GM10248 (cell line): ENCODE results near the gene ZNF438.
"Not testable (repeated sequence)": the region's sequence is repeated elsewhere in the genome, so short reads cannot be mapped to it uniquely, and the experiment has no call there.

Experiments
- CTCF ChIA-PET: fragments of 300-600 bp; sonication (Branson Sonifier 250); formaldehyde crosslinking; extraction: SDS; loops from one replicate; lab custom pipeline; 2021; ENCODE audit warnings: antibody characterized with exemption; lab: Yijun Ruan, JAX
- POLR2A ChIA-PET: fragments of 350-650 bp; sonication (Branson Sonifier 250); formaldehyde crosslinking; extraction: SDS; loops from one replicate; lab custom pipeline; 2020; ENCODE audit warnings: antibody characterized with exemption; lab: Yijun Ruan, JAX
- DNase-seq: peaks from one replicate; pipeline ENCODE4 v3.0.0; 2012; ENCODE audit errors: extremely low spot score
- CTCF ChIP-seq: IDR thresholded peaks from 2 replicates; pipeline ENCODE4 v1.5.1; 2012; ENCODE audit warnings: mild to moderate bottlenecking, low read depth; ENCODE audit errors: extremely low read depth, missing control alignments, control extremely low read depth

ZNF438 gene

GRCh38 chr10:30970760-30971460 is 60.8 kb downstream of the ZNF438 start:
- POLR2A ChIA-PET, result no interaction called here
- no peak for TF ChIP-seq CTCF
- no peak for DNase-seq
- CTCF ChIA-PET, result no interaction called here

GRCh38 chr10:30968711-30969110 is 63.0 kb downstream of the ZNF438 start:
- no peak for TF ChIP-seq CTCF
- POLR2A ChIA-PET, result no interaction called here
- DNase-seq, result no peak
- CTCF ChIA-PET, result interaction anchor here (0.8 to 1.1 kb wide), 2 partner anchors 12 to 23 kb away, joined by 3 read pairs; no protein-coding TSS in a partner anchor

GRCh38 chr10:30967650-30968410 is 63.8 kb downstream of the ZNF438 start:
- no peak for TF ChIP-seq CTCF
- ChIA-PET CTCF (interaction anchor here (0.8 to 1.1 kb wide), 2 partner anchors 13 to 24 kb away, joined by 3 read pairs; no protein-coding TSS in a partner anchor), POLR2A (no interaction called here)
- no peak for DNase-seq

GRCh38 chr10:30963992-30964930 is 67.4 kb downstream of the ZNF438 start:
- TF ChIP-seq CTCF, result no peak
- ChIA-PET POLR2A (no interaction called here), CTCF (interaction anchor here (1.0 to 2.7 kb wide), 3 partner anchors 21 to 33 kb away, joined by 3 to 5 read pairs (median 3); no protein-coding TSS in a partner anchor)
- DNase-seq, result no peak

GRCh38 chr10:30962522-30962921 is 69.1 kb downstream of the ZNF438 start:
- CTCF ChIA-PET, result interaction anchor here (1.1 to 2.7 kb wide), 2 partner anchors 11 to 26 kb away, joined by 3 to 5 read pairs; no protein-coding TSS in a partner anchor
- no peak for DNase-seq
- POLR2A ChIA-PET, result no interaction called here
- no peak for TF ChIP-seq CTCF

GRCh38 chr10:30959836-30960210 is 71.8 kb downstream of the ZNF438 start:
- DNase-seq, result no peak
- ChIA-PET CTCF (no interaction called here), POLR2A (no interaction called here)
- no peak for TF ChIP-seq CTCF

GRCh38 chr10:30949218-30949617 is 82.4 kb downstream of the ZNF438 start:
- POLR2A ChIA-PET, CTCF ChIA-PET, DNase-seq: not testable (repeated sequence)
